Activated T-cell treated with anti-CD3 and anti-CD28 coated beads, Interleukin-2, amount 50 U/mL, for 4 hours (primary cell): ENCODE data around the gene PIK3CA. TPM values are rescaled to one million over a fixed set of nuclear protein-coding genes. Genes with fewer than 3 reads are reported as not detected.
A peak's percentile ranks its signal among the peaks of the same experiment; 100 is the strongest.

Experiments used
- ATAC-seq, 2 donors: fragments of 200-7000 bp; cut with Tn5 transposase; one replicate each; pipeline ENCODE4 v1.10.0; 2021
- DNase-seq: peaks from one replicate; pipeline ENCODE4 v3.0.0-alpha.2; 2020
- H3K27me3 Mint-ChIP-seq: one replicate; pipeline ENCODE4 v1.8.0; 2021; ENCODE audit warnings: low read depth, mixed read lengths
- H3K36me3 Mint-ChIP-seq: one replicate; pipeline ENCODE4 v1.8.0; 2022; ENCODE audit warnings: mixed read lengths; ENCODE audit not compliant: insufficient read depth
- H3K4me1 Mint-ChIP-seq: one replicate; pipeline ENCODE4 v1.8.0; 2021; ENCODE audit warnings: low read depth, mixed read lengths
- H3K4me3 Mint-ChIP-seq: one replicate; pipeline ENCODE4 v1.8.0; 2021; ENCODE audit warnings: mild to moderate bottlenecking, moderate library complexity, mixed read lengths
- H3K9me3 Mint-ChIP-seq: one replicate; pipeline ENCODE4 v1.8.0; 2021; ENCODE audit warnings: mixed read lengths
- total RNA-seq, 3 donors: library from RNA; stranded (reverse); gene quantifications; one replicate each; pipeline ENCODE4 v1.2.1, GENCODE V29; 2021

Gene PIK3CA
- total RNA-seq, 3 donors from 2014 or later = 11.4 to 16.1 (median 12.0) TPM

GRCh38 chr3:179147514-179147872 lies 664 bp upstream of the PIK3CA start:
- Mint-ChIP-seq H3K9me3 (no peaks in the 10 kb centered on the region), H3K4me3 (no peak overlapping the region), H3K4me1 (peaks cover 36% of the 10 kb centered on the region), H3K36me3 (no peaks in the 10 kb centered on the region), H3K27me3 (no peaks in the 10 kb centered on the region)
- ATAC-seq (peak; percentile 41 to 53), DNase-seq (peak; percentile 15)

DNA sequence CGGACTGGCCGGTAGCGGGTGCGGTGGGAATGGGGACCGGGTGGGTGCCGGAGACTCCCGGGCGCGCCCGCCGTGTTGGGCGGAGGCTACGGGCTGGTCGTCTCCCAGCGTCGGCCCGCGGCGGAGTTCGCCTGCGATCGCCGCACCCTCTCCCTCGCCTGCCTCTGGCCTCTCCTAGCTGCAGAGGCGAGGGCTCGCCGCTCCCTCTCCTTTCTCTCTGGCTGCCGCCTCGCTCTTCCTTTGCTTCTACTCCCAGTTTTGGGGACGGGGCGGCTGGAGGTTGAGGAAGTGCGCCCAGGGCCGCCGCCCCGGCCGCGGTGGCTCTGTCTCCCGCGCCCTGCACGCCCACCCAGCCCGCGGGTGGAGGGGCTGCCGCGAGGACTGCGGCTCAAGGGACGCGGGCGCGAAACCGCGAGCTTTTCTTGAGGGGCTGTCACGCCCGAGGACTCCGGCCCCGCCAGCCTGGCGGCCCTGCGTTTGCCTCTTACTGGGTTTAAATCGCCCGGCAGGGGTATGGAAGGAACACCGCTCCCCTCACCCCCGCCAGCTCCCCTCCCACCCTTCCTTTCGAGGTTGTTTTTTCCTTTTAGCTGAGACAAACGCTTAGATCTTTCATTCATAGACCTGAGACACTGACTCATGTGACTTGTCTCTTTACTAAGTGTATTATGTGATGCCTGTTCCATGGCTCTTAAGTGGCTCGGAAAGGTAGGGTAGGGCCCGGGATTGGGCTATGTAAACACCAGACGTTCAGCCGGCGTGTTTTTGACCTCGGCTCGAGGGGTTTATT lies 654 bp downstream of the PIK3CA start:
- ATAC-seq = peak; percentile 55 to 62
- no peaks in the 10 kb centered on the region for H3K36me3 Mint-ChIP-seq
- peak overlapping the region; percentile 89 for H3K4me3 Mint-ChIP-seq
- peak; percentile 62 for DNase-seq
- H3K27me3 Mint-ChIP-seq = no peaks in the 10 kb centered on the region
- no peaks in the 10 kb centered on the region for H3K9me3 Mint-ChIP-seq
- H3K4me1 Mint-ChIP-seq = peaks cover 41% of the 10 kb centered on the region

- ATAC-seq = peak; percentile 38
- H3K9me3 Mint-ChIP-seq = no peaks in the 10 kb centered on the region
- no peaks in the 10 kb centered on the region for H3K27me3 Mint-ChIP-seq
- DNase-seq = peak; percentile 34
- peaks cover 42% of the 10 kb centered on the region for H3K4me1 Mint-ChIP-seq
- H3K36me3 Mint-ChIP-seq = no peaks in the 10 kb centered on the region
- H3K4me3 Mint-ChIP-seq = peak overlapping the region; percentile 89
Observed at GRCh38 chr3:179149406-179149867, 1.3 kb downstream of the PIK3CA start.

DNA sequence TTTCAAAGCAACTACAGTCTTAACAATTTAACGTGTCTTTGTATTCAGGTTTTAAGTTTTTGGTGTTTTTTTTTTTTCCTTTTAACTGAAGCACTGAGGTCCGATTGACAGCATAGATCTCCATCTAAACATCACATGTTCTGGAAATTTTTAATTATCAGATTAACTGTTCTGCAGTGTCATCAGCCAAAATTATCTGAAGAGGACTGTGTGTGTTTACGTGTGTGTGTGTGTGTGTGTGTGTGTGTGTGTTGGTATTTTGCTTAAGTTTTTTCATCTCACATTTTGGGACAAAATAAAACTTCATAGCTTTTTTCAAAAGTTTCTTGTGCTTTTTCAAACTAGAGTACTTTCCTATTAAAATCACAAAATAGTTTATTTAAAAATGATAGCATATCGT lies 1.8 kb downstream of the PIK3CA start:
- no peaks in the 10 kb centered on the region for H3K36me3 Mint-ChIP-seq
- peaks cover 42% of the 10 kb centered on the region for H3K4me1 Mint-ChIP-seq
- ATAC-seq (no peak), DNase-seq (no peak)
- H3K4me3 Mint-ChIP-seq = peak overlapping the region; percentile 89
- H3K9me3 Mint-ChIP-seq = no peaks in the 10 kb centered on the region
- H3K27me3 Mint-ChIP-seq = no peaks in the 10 kb centered on the region

DNA sequence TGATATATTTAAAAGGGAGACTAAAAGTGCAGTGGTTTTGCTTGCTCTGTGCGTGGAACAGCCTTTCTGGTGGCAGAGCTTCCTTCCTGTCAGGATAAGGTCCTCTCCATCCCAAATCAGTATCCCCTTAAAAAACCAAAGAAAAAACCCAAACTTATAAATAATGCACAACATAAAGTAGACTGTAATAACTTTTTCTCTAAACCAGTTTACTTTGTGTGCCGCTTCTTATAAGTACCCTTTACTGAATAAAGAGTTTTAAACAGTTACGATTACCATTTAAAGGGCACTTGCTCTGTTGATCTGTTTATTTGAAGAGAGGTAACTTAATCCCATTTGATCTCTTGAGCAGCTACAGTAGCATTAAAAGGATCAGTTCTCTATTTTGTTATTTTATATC lies 2.5 kb downstream of the PIK3CA start:
- ATAC-seq (no peak), DNase-seq (no peak)
- H3K4me3 Mint-ChIP-seq = peak overlapping the region; percentile 30
- no peaks in the 10 kb centered on the region for H3K36me3 Mint-ChIP-seq
- no peaks in the 10 kb centered on the region for H3K27me3 Mint-ChIP-seq
- H3K4me1 Mint-ChIP-seq = peaks cover 42% of the 10 kb centered on the region
- H3K9me3 Mint-ChIP-seq = no peaks in the 10 kb centered on the region

DNA sequence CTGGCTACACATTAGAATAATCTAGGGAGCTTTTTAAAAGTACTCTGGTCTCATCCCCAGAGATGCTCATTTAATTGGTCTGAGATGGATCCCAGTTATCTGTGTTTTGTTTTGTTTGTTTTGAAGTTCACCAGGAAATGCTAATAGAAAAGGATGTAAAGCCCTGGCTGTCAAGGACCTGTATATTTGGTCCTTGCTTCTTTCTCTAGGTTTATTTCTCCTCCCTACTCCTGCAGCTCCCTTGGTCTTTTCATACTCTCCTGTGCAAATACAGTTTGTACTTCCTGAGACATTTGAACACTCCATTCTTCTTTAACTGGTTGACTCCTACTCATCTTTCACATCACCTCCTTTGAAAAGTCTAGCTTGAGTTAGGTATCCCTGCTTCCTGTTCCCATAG lies 3.3 kb downstream of the PIK3CA start:
- Mint-ChIP-seq H3K4me3 (peak overlapping the region; percentile 5), H3K9me3 (no peaks in the 10 kb centered on the region), H3K4me1 (peaks cover 51% of the 10 kb centered on the region), H3K27me3 (no peaks in the 10 kb centered on the region), H3K36me3 (no peaks in the 10 kb centered on the region)
- no peak for DNase-seq
- no peak for ATAC-seq

- no peaks in the 10 kb centered on the region for H3K36me3 Mint-ChIP-seq
- peaks cover 66% of the 10 kb centered on the region for H3K4me1 Mint-ChIP-seq
- H3K27me3 Mint-ChIP-seq = no peaks in the 10 kb centered on the region
- H3K9me3 Mint-ChIP-seq = no peaks in the 10 kb centered on the region
- DNase-seq = no peak
- ATAC-seq = no peak
- no peak overlapping the region for H3K4me3 Mint-ChIP-seq
Observed at GRCh38 chr3:179156170-179156569, 8.0 kb downstream of the PIK3CA start.

DNA sequence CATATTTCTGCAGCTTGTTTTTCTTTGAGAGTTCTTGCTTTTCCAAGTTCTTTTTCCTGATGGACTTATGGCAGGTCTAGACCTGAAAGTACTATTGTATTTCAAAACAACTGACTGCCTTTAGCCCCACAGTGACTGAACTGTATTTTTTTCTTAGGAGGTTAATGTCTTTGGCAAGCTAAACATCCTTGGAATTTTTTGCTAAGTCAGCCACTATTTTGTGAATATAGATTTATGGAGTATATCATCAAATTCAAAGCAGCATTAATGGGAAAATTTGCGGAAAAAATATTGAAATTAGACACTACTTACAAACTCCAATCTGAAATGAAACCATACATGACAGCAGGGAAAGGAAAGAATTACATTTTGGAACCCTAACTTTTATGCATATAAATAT lies 8.6 kb downstream of the PIK3CA start:
- DNase-seq = no peak
- H3K36me3 Mint-ChIP-seq = no peaks in the 10 kb centered on the region
- no peak overlapping the region for H3K4me3 Mint-ChIP-seq
- H3K9me3 Mint-ChIP-seq = no peaks in the 10 kb centered on the region
- peaks cover 62% of the 10 kb centered on the region for H3K4me1 Mint-ChIP-seq
- no peak for ATAC-seq
- no peaks in the 10 kb centered on the region for H3K27me3 Mint-ChIP-seq

DNA sequence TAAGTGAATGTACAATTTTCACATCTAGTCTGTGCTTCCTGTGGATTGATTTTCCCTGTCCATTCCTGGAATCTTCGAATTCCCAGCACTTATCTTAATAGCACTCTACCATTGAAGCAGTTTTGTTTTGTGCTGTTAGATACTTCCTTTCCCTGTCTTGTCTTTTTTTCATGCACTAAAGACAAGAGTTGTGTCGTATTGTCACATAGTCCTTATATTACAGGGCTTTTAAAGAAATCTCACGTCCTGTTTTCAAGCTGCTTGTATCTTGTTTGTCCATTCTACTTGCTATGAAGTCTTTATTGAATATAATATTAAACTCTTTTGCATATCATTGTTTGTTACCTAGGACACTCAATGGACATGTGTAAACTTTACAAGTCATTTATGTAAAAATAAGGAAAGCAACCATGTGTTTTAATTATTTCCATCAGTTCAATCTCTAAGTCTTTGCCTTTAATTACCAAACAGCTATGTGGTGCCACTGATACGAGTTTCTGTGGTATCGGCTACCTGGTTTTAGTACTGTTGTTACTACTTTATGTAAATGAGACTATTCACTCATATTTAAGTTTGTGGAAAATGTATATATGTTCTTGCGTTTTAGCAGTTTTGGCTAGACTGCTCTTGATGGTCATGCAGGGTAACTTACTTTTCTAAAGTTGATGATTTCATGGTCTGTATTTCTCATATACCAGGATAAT lies 10.3 kb downstream of the PIK3CA start:
- no peaks in the 10 kb centered on the region for H3K9me3 Mint-ChIP-seq
- no peak overlapping the region for H3K4me3 Mint-ChIP-seq
- peaks cover 55% of the 10 kb centered on the region for H3K4me1 Mint-ChIP-seq
- H3K36me3 Mint-ChIP-seq = no peaks in the 10 kb centered on the region
- DNase-seq (no peak), ATAC-seq (peak; percentile 35 to 43)
- H3K27me3 Mint-ChIP-seq = no peaks in the 10 kb centered on the region

DNA sequence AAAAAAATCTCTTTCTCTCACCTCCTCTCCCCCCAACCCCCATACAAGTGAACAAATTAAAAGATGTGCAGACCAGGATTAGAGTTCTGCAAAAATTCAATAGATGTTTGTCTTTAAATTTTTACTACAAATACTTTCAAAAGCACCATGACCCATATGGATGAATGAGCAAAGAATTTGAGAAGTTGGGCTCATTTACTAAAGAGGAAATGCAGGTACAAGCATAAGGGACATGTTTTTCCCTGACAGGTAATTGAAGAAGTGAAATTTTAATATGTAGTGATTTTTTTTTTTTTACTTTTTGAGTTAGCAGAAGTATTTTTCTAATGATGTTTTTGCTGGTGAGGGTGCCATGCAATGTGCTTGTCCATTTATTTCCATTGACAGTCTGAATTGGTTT lies 15.3 kb downstream of the PIK3CA start:
- Mint-ChIP-seq H3K4me3 (no peak overlapping the region), H3K27me3 (no peaks in the 10 kb centered on the region), H3K9me3 (peaks cover 6% of the 10 kb centered on the region), H3K4me1 (peaks cover 55% of the 10 kb centered on the region), H3K36me3 (peaks cover 8% of the 10 kb centered on the region)
- DNase-seq = no peak
- no peak for ATAC-seq

DNA sequence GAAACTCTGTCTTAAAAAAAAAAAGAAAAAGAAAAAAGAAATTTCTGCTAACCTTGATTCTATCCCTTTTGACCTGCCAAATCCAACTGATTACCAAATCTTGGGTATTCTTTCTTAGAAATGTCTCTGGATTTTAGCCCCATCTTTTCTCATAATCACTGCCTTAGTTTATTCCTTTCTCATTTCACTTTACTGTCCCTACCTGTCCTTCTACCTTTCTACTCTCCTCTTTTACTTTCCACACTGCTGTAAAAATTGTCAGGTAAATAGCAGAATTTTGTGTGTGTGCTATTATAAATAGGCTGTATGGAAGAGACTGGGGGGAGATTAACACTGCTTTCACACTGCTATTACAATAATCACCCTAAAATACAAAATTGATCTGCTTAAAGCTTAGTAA lies 16.7 kb downstream of the PIK3CA start:
- DNase-seq = no peak
- no peak for ATAC-seq
- Mint-ChIP-seq H3K36me3 (peaks cover 8% of the 10 kb centered on the region), H3K9me3 (peaks cover 7% of the 10 kb centered on the region), H3K4me3 (no peak overlapping the region), H3K4me1 (peaks cover 52% of the 10 kb centered on the region), H3K27me3 (no peaks in the 10 kb centered on the region)

DNA sequence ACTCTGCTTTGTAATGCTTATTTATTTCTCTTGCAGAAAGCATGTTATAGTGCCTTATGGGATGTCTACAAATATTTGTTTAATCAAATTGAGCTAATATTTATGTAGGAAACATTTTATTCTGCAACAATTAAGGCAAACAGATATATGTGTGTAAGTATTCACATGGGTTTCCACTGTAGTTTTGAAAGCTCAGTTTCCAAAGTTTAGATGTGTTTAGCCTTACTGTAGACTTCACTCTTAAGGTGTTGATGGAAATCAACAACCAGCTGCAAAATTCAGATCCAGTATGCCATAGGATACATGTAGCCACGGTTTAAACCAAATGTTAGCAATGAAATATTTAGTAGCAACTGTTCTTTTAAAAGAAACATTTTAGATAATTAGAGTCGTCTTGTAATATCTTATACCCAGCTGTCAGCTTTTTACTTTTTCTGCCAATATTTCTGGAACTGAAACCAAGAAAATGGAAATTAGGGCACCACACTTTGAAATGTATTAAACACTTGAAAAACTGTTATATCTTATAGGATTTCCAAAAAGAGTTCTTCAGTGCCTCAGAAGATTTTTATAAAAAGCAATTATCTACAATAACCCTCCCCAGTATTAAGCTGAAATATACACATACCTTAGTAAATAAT lies 18.5 kb downstream of the PIK3CA start:
- ATAC-seq = no peak
- peaks cover 45% of the 10 kb centered on the region for H3K4me1 Mint-ChIP-seq
- no peak for DNase-seq

GRCh38 chr3:179168918-179169317 lies 20.8 kb downstream of the PIK3CA start:
- Mint-ChIP-seq H3K36me3 (peaks cover 13% of the 10 kb centered on the region), H3K27me3 (no peaks in the 10 kb centered on the region), H3K4me1 (peaks cover 40% of the 10 kb centered on the region), H3K4me3 (no peak overlapping the region), H3K9me3 (peaks cover 22% of the 10 kb centered on the region)
- DNase-seq = no peak
- ATAC-seq = no peak

More for the DNA sequence above, 18.5 kb downstream of the PIK3CA start:
- Mint-ChIP-seq H3K4me3 (no peak overlapping the region), H3K36me3 (peaks cover 13% of the 10 kb centered on the region), H3K9me3 (peaks cover 21% of the 10 kb centered on the region), H3K27me3 (no peaks in the 10 kb centered on the region)

DNA sequence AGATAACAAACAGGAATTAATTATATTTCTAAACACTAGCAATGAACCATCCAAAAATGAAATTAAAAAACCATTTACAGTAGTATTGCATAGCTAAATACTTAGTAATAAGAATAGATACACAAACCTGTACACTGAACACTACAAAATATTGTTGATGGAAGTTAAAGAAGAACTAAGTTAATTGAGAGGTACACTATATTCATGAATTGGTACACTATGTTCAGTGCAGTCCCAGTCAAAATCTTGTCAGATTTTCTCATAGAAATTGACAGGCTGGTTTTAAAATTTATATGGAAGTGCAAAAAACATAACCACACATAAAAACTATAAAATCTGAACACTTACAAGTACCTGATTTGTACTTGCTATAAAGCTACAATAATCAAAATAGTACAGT lies 24.4 kb downstream of the PIK3CA start:
- Mint-ChIP-seq H3K36me3 (peaks cover 15% of the 10 kb centered on the region), H3K4me1 (peaks cover 44% of the 10 kb centered on the region), H3K4me3 (no peak overlapping the region), H3K27me3 (no peaks in the 10 kb centered on the region), H3K9me3 (peaks cover 22% of the 10 kb centered on the region)
- DNase-seq (no peak), ATAC-seq (no peak)
